Right ventricle myocardium inferior (tissue), 1 donor: ENCODE results near the gene SINHCAF. TPM values are rescaled to one million over a fixed set of nuclear protein-coding genes. Genes with fewer than 3 reads are reported as not detected.

Source experiments
- ATAC-seq: fragments of 200-7000 bp; cut with Tn5 transposase; one replicate; pipeline ENCODE4 v1.9.1; 2020; ENCODE audit warnings: mild to moderate bottlenecking, moderate library complexity
- DNase-seq: peaks from one replicate; pipeline ENCODE4 v3.0.0; 2021; ENCODE audit errors: missing footprints
- intact Hi-C: fragments of 100-400 bp; cut with DNase I; formaldehyde crosslinking; loops from one replicate; pipeline ENCODE4 v1.11.0; 2022
- total RNA-seq: library from RNA; stranded (reverse); fragmentation: NEBNext Ultra II Directional; extraction: Animal tissue kit (Norgen Biotek cat#: 25700); gene quantifications from one replicate; pipeline ENCODE4 v1.2.1, GENCODE V29; 2021
- donor health status: DM: no; HTN: yes; CAD: no; lungs with severe emphysema.

The SINHCAF gene
- total RNA-seq, 1 donor from 2014 or later: 9.1 TPM

DNA sequence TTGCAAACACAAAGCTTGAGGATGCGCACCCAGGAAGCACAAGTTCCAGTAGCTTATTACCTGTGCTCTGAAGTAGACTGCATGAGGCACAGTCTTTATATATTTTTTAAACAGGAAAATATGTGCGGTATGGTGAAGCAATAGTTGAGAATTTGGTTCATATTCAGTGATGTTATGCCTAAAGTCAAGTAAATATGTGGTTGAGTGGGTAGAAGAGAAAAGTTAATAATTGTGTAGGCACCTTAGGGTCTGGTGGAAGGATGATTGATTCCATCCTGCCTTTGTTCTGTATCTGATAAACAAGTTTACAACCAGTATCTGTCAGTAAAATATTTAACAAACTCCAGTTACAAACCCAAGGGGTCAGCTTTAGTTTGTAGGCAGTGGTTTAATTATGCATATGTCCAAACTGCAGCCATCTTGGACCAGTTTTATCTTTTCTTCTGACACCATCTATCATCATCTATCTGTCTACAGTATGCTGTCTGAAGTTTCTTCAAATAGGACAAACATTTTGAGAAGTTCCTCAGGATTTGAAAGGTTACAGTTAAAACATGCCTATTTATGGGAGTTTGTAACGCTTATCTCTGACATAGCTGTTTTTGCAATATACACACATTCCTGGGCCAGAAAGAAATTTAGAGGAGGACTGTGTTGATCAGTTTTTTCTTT is 10.8 kb downstream of the SINHCAF start:
- ATAC-seq: no peak
- DNase-seq: no peak
- intact Hi-C loops: no loop called here

DNA sequence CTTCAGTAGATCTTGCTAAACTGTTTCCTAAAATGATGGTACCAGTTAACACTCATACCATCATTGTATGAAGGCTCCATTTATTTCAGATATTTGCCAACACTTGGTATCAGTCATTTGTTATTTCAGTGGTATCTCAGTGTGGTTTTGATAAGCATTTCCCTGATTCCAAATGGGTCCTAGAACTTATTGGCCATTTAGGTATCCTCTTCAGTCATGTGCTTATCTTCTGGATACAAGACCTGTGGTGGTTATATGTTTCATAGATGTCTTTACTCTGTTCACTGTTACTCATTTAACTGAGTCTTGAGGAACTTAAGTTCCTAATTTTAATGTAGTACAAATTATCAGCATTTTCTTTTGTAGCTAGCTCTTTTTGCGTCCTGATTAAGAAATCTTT is 13.5 kb downstream of the SINHCAF start:
- intact Hi-C loops: no loop called here
- DNase-seq: no peak
- no peak for ATAC-seq

DNA sequence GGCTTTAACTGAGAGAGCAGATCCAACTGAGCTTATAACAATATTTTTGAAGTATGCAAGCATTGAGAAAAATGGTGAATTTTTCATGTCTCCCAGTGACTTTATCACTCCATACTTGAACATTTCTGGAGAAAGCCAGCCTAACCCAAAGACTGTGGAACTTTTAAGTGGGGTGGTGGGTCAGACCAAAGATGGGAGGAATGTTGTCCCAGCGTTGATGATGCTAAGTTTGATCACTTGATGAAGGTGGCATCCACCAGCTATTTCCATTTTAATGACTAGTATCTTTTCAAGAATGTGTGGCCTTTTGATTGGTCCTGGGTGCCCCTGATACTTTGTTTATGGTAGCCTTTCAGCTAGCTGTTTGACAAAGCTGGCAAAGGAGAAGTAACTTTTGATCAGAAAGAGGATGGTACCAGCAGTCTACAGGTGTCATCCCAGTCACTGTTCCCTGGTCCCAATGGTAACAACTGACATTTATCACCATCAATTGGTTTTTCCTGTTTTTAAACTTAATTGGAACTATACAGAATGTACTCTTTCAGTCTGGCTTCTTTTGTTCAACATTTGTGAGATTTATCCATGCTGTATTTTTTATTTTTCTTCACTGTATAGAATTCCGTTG is 14.2 kb downstream of the SINHCAF start:
- intact Hi-C loops: no loop called here
- ATAC-seq (no peak), DNase-seq (no peak)

DNA sequence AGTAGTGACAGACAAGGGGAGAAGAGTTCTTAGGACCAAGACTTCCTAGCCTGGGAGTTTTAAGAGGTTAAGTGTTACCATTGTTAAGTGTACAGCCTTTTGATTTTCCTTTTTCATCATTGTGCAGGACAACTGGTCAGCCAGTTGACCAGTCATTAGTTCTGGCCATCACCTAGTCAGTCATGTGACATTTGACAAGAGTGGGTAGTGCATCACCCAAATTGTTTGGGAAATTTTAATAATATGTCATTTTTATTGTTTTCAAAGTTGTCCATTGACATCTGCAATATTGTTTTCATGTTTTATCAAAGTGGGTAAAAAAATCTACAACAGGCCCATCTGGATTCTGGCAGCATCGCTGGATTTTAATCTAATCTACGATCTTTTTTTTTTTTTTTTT is 15.5 kb downstream of the SINHCAF start:
- intact Hi-C loops: no loop called here
- no peak for DNase-seq
- no peak for ATAC-seq

DNA sequence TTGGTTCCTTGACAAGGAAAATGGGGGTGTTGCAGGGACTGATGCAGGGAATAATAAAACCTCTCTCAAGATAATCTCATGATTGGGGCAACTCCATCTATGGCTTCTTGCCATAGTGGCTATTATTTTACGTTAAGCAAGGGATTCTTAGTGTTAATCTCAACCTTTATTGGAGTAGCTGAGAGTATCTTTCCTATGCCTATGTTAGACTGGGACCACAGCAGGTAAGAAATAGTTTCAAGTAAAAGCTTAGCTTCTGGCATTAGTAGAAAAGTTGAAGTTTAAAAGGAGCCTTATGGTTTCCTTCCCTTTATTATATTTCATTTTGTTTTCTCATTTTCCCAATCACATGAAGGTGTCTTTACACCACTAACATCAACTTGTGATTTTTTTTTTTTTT is 16.7 kb downstream of the SINHCAF start:
- no peak for ATAC-seq
- no peak for DNase-seq
- intact Hi-C loops: no loop called here

DNA sequence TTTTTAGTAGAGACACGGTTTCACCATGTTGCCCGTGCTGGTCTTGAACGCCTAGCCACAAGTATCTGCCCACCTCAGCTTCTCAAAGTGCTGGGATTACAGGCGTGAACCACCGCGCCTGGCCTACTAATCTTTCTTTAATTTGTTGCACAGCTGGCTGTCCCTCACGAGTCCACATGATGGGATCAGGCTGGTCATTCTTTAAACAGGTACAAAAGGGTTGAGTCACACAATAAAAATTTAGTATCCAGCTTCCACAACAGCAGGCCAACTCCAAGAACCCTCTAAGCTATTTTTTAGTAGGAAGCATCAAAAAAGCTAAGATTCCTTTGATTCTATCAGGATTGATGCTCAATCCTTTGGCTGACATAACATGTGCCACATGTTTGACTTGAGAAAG is 17.8 kb downstream of the SINHCAF start:
- ATAC-seq (no peak), DNase-seq (no peak)
- intact Hi-C loops: no loop called here

DNA sequence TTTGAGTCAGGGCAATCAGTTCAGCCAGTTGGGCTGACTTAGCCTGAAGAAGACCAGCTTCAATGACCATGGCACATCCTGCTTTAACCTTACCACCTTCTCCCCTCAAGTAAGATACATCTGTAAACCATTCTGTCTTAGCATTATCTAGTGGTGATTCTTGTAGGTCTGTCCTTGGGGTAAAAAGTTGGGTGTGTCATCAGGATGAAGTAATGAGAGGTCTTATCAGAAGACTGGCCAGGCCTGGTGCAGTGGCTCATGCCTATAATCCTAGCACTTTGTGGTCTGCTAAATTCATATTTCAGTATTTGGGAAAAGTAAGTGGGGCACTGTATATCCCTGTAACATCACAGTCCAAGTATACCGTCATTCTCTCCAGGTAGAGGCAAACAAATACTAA is 19.1 kb downstream of the SINHCAF start:
- intact Hi-C loops: no loop called here
- no peak for ATAC-seq
- no peak for DNase-seq

DNA sequence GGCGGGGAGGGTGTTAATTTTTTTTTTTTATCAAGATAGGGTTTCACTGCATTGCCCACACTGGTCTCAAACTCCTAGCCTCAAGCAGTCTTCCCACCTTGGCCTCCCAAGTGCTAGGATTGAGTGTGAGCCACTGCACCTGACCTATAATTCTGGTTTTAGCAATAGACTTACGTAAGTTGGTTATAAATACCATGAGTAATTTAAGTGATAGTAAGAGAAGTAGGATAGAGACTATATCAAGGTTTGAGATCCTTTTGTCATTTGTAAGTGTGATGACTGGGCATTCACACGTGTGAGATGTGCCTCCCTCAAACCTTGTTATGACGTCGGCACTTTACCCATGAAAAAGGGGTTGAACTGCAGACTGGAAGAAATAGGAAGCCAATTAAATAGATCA is 22.5 kb downstream of the SINHCAF start:
- intact Hi-C loops: no loop called here
- no peak for ATAC-seq

DNA sequence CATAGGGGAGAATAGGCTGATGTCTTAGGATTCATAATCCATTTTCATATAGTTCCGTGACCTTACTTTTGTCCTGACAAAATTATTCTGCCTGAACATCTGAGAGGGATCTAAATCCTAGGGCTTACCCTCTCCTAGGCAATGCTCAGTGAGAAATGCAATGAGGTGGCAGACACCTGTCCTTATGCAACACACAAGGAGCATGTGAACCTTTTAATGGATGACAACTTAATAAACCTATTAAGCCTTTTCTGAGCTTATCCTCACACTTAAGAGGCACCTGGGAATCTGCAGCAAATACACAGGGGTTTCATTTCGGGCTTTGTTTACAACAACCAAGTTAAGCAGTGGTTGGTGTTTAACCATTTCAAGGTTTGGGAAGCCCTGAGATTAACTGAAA is 24.6 kb downstream of the SINHCAF start:
- ATAC-seq (no peak), DNase-seq (no peak)
- intact Hi-C loops: no loop called here

More for the DNA sequence above, 22.5 kb downstream of the SINHCAF start:
- no peak for DNase-seq

DNA sequence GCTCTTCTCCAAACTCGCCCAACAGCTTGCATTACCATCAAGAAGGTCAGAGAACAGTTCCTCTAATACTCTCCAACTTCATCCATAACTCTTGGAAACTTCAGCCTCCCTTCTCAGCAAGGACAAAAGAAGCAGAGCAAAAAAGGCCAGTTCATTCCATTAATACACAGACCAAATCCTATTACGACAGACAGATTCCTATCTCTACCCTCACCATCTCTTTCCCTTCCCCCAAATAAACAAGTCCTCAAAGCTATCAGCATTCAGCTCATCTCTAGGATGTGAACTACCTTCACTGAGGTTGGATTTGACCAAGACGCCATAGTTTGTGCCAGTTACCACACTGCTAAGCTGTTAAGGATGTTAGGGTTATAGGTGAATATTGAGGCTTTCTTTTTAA is 25.2 kb downstream of the SINHCAF start:
- ATAC-seq: no peak

DNA sequence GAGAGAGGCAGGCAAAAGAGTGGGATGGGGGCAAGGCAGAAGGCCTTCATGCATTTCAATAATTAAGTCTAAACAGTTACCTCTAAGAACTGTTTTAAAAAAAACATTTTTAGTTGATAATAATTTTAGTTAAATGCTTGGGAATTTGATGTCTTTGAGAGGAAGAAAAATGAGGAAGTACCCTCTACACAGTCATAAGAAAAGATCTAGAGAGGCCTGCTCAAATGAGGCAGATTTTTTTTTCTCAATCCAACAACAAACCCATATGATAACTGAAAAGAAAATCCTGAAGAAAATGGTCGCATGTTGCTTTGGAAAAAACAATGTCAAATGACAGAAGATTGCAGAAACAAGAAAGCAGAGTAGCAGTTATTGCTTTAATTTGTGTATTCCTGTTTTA is 25.6 kb downstream of the SINHCAF start:
- DNase-seq (no peak), ATAC-seq (no peak)
- intact Hi-C loops: no loop called here

More for the DNA sequence above, 25.2 kb downstream of the SINHCAF start:
- DNase-seq: no peak
- intact Hi-C loops: no loop called here

DNA sequence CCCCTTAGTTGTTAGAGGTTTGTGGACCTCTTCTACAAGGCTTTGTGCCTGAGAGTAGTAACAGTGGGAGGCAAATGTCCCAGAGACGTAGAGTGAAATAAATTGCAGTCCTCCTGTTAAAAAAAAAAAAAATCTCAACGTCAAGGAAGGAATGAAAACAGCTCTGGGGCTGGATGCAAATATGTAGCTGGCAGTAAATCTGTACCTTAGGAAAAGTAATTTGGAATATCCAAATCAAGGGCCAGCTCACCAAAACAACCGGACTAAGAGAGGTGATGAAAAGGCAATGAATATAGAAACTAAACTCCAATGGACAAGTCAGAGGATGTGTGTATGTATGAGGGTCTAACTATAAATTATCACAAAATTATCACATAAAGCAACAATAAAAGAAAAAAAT is 27.0 kb downstream of the SINHCAF start:
- intact Hi-C loops: no loop called here
- DNase-seq (no peak), ATAC-seq (no peak)

DNA sequence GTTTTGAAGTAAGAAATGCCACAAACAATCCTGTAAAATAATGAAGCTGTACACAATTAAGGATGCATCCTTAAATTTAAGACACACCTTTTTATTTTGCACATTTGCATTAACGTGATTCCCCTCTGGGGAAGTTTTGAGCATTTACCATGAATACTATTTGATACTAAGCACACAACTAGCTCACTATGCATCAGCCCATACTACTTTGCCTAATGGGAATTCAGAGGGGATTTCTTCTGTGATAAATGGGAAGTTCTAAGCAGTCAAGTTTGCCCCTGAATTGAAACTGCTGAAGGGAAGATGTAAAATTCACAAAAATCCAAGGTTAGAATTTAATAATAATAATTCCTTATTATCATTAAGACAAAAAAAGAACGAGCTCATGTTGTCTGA is 27.4 kb downstream of the SINHCAF start:
- intact Hi-C loops: no loop called here
- DNase-seq: no peak
- ATAC-seq: no peak

DNA sequence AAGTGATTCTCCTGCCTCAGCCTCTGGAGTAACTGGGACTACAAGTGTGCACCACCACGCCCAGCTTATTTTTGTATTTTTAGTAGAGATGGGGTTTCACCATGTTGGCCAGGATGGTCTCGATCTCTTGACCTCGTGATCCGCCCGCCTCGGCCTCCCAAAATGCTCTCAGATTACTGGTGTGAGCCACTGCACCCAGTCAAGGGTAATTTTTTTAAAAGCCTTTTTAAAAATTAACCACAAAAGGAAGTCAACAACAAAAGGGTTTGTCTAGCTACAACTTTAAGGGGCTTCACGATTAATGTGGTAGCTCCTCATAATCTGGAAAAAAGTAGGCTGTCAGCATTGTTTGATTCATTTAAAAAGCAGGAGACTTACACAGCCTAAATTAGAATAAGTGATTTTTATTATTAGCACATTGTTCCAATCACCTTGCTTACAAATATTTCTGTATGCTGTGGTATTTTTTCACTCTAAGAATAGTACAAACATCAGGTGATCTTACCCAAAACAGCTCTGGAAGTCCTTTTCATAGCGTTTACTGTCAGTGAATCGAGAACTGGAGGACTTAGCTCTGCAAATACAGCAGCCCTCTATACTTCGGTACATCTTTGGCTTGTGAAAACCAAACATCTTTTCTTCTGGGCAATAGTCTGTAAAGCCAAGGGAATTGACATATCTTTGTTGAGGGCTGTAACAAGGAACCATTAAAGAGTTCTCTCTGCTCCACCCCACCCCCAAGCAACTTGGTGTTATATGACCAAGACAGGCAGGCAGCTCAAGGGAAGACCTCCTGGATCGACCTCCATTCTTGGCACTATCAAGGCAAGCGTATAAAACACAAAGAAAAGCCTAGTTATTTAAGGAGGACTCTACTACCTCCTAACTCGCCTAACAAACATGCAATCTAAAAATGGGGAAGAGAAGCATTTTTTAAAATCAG is 28.1 kb downstream of the SINHCAF start:
- intact Hi-C loops: no loop called here
- no peak for ATAC-seq

DNA sequence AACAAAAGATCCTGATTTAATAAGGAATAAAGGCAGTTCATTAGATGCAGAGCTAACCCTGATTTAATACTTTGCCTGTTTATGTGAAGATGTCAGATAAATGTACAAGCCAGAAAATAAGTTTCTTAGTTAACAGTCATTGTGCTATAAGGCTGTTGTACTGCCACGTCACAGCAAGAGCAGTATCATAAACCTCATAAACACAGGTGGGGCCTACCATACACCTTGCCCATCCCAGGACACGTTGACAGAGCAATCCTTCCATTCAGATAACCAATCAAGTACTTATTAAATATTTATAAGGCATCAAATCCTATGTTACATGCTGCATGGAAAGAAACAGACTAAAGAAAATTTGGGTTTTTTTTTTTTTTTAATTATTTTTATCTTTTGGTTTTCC is 36.5 kb downstream of the SINHCAF start:
- intact Hi-C loops: no loop called here
- ATAC-seq: no peak

More for the DNA sequence above, 28.1 kb downstream of the SINHCAF start:
- DNase-seq: no peak

DNA sequence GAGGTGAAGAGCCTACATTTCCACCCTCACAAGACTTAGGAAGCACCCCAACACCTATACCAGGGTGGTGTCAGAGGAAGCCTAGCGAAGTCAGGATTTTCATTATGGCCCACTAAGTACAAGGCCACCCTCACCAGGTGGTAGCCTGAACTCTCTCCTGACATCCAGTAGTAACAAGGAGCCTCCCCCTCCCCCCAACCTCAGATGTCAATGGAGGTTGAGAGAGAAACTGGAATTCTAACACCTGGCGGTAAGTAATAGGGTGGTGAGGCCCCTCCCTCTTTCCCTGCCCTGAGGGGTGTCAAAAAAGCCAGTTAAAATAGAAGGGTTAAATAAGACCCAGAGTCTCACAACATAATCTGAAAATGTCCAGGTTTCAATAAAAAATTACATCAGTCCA is 37.6 kb downstream of the SINHCAF start:
- intact Hi-C loops: no loop called here
- DNase-seq (no peak), ATAC-seq (no peak)

More for the DNA sequence above, 36.5 kb downstream of the SINHCAF start:
- no peak for DNase-seq

DNA sequence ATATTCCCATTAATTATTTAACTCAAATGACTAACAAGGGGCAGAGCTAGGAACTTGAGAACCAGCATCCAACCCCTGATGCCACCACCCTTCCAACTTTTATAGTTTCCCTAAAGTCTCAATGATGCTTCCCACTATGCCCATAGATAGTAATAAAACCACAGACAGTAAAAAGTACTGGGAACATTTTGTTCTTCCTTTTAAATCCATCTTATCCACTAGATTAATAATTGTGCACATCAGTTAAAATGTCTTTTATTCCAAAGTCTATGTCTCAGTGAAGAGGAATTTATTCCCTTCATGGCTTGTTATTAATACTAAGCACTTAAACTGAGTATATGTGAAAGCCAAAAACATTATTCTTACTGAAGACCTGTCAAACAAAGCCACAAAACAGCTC is 45.8 kb downstream of the SINHCAF start:
- ATAC-seq (no peak), DNase-seq (no peak)
- intact Hi-C loops: no loop called here

DNA sequence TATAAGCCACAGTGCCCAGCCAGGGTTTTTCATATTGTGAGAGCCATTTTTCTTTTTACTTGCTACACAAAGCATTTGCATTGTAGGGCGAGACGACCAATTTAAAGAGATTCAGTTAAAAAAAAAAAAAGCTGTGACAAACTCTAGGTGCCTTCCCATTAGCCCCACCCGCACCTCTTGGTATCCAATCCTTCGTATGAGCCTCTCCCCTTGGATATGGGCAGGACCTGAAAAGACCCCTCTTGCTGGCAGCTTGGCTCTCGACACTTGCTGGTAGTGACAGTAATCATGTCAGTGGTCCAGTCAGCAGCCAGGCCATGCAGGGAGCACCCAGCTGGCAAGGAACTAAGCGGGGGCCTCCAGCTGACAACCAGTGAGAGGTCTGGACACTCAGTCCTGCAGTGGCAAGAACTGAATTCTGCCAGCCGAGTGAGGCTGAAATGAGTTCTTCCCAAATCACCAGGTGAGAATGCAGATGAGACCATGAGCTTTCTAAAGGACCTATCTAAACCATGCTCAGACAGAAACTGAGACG is 46.5 kb downstream of the SINHCAF start:
- DNase-seq (no peak), ATAC-seq (no peak)
- intact Hi-C loops: no loop called here

DNA sequence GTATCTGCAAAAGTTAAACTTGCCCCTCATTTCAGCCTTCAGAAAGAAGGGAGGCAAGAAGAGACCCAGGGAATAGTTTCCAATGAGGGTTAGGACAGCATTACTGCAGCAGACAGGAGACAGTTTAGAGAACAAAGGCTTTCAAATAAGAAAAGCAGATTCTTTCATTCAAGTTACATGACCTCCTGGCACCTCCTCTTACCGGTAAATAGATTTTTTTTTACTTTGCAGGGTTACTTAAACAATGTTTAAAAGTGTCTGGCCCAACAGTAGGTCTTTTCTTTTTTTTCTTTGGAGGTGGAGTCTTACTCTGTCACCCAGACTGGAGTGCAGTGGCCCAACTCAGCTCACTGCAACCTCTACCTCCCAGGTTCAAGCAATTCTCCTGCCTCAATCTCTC is 47.1 kb downstream of the SINHCAF start:
- ATAC-seq: no peak
- intact Hi-C loops: no loop called here
- DNase-seq: no peak

DNA sequence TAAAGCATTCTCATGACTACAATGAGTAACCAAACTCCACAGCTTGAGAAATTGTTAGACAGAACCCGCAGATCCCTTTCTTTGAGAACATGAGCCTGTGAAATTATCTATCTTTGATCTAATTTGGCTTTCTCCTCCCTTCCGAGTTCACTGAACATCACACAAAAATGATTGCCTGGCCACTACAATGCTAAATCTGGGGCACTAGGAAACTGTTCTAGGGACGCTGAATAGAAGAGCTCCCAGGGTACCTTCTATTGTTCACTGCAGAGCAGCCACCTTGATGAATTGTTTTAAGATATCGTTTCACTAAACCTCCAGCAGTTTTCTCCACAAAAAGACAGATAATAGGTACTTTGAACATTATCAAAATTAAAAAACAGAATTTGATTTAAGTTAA is 47.5 kb downstream of the SINHCAF start:
- intact Hi-C loops: no loop called here
- no peak for DNase-seq
- ATAC-seq: no peak
